ENCODE data around the gene CTXND2.

DNA sequence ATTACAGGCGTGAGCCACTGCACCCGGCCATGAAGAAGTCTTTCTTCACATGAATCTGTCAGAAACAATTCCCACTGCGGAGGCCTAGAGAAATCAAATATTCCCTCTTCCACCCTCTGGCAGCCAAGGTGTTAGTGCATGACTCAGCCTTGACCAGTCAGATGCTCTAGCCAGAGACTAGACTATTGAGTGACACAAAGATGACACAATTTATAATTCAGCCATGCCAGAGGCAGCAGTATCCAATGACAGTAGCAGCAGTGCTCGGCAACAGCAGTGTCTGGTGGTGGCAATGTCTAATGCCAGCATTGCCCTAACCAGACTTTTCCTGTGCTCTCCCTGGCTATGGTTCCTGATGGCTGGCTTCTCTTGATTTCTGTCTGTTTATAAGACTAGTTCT, 8.7 kb downstream of the CTXND2 start:
- TF ChIP-seq, protein P1, sequence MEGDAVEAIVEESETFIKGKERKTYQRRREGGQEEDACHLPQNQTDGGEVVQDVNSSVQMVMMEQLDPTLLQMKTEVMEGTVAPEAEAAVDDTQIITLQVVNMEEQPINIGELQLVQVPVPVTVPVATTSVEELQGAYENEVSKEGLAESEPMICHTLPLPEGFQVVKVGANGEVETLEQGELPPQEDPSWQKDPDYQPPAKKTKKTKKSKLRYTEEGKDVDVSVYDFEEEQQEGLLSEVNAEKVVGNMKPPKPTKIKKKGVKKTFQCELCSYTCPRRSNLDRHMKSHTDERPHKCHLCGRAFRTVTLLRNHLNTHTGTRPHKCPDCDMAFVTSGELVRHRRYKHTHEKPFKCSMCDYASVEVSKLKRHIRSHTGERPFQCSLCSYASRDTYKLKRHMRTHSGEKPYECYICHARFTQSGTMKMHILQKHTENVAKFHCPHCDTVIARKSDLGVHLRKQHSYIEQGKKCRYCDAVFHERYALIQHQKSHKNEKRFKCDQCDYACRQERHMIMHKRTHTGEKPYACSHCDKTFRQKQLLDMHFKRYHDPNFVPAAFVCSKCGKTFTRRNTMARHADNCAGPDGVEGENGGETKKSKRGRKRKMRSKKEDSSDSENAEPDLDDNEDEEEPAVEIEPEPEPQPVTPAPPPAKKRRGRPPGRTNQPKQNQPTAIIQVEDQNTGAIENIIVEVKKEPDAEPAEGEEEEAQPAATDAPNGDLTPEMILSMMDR (IDR thresholded peaks at IDR 0.05; ENCODE audit: low read depth, low read length, poor library complexity, severe bottlenecking): no peak
- no peak for TF ChIP-seq EZH2phosphoT487 (IDR thresholded peaks at IDR 0.05; ENCODE audit: borderline replicate concordance, low read length)
